TTC549 (cell line): ENCODE data around the gene ENSA.
"Not testable (repeated sequence)": the region's sequence is repeated elsewhere in the genome, so short reads cannot be mapped to it uniquely, and the experiment has no call there.

ENCODE experiments used
- FAIRE-seq: peaks from 2 replicates; lab custom pipeline; 2012; peaks lifted over from hg19 to GRCh38; lab: Jason Lieb, UNC

The ENSA gene

DNA sequence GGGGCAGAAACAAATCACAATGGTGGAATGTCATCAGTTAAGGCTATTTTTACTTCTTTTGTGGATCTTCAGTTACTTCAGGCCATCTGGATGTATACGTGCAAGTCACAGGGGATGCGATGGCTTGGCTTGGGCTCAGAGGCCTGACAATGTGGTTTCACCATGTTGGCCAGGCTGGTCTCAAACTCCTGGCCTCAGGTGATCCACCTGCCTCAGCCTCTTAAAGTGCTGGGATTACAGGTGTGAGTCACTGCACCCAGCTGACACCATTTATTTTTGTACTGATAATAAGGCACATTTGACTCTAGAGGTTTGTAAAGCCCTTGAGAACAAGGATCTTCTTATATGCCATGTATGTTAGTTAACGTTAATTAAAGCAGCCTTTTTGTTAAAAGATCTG lies 48.4 kb downstream of the ENSA start:
- FAIRE-seq: not testable (repeated sequence)

DNA sequence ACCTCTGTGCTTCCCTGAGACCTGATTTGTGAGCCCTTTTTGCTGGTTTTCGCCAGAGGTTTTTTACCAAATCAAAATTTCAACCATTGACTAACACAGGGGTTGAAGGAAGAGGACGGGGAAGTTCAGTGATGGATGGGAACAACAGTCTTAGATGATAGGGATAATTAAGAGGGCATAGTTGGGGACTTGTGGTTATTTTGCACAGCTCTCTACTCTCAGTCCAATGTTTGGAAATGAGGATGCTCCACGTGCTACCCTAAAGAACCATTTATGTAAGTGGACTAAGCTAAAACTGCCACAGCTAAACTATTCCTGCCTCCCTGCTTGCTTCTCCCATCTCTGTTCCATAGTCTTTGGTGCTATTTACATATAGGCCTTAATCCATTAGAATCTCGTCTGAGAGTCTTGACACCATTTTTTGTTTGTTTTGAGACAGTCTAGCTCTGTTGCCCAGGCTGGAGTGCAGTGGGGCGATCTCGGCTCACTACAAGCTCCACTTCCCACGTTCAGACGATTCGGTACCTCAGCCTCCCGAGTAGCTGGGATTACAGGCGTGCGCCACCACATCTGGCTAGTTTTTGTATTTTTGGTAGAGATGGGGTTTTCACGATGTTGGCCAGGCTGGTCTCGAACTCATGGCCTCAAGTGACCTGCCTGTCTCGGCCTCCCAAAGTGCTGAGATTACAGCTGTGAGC lies 49.3 kb downstream of the ENSA start:
- no peak for FAIRE-seq

DNA sequence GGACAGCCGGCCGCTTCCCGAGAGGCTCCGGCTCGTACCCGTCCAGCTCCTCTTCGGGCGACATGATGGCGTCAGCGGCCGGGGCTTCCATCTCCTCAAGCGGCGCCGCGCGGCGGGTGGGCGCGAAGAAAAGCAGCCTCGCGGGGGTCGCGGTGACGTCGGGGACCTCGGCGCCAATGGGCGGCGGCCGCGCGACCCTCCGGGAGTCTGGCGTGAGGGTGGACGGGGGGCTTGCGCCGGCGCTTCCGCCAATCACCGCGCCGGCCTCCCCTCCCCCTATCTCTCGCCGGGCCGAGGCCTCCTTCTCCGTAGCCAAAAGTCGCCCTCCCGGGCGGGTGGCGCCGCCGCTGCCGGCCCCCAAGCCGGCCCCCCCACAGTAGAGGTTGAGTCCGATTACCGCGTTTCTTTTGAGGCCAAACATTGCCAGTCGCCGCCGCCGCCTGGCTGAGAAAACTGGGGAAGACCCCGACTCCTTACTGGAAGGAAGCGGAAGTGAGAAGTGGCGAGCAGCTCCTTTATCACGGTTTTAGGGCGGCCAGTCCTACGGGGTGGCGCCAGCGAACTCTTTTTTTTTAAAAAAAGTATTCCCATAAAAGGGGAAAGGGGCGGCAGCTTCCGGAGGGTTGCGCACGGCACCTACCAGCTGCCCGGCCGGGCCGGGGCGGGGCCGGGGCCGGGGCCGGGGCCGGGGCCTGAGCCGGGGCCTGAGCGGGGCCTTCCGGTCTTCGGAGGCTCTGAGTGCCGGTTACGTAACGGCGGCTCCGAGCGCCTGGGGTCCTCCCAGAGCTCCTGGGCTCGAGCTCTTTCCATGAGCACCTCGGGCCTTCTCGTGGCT lies 50.1 kb downstream of the ENSA start, which contains the start of gene MCL1:
Gene MCL1 (minus strand): TSS at position 501 of the 835 bp plus-strand sequence. CDS start 80 bp downstream, at position 421.
- FAIRE-seq: no peak

DNA sequence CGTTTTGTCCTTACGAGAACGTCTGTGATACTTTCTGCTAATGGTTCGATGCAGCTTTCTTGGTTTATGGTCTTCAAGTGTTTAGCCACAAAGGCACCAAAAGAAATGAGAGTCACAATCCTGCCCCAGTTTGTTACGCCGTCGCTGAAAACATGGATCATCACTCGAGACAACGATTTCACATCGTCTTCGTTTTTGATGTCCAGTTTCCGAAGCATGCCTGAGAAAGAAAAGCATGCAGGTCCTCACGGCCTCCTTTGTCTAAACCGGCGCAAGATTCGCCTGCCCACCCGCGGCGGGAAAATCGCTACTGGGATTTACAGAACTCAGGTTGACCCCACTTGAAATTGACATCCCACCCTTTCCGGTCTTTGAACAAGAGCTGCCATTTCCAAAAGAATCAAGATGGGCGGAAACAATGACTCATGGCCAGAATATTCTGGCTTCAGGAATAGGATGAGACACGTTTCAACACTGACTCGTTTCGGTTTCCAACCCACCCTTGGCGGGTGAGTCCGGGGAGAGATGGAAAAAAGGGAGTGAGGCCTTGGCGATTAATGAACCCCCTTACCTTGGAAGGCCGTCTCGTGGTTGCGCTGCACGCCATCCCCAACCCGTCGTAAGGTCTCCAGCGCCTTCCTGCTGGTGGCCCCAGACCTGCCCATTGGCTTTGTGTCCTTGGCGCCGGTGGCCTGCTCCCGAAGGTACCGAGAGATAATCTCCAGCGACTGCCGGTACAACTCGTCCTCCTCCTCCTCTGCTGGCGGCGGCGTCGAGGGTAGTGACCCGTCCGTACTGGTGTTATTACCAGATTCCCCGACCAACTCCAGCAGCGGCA lies 50.9 kb downstream of the ENSA start:
- no peak for FAIRE-seq

DNA sequence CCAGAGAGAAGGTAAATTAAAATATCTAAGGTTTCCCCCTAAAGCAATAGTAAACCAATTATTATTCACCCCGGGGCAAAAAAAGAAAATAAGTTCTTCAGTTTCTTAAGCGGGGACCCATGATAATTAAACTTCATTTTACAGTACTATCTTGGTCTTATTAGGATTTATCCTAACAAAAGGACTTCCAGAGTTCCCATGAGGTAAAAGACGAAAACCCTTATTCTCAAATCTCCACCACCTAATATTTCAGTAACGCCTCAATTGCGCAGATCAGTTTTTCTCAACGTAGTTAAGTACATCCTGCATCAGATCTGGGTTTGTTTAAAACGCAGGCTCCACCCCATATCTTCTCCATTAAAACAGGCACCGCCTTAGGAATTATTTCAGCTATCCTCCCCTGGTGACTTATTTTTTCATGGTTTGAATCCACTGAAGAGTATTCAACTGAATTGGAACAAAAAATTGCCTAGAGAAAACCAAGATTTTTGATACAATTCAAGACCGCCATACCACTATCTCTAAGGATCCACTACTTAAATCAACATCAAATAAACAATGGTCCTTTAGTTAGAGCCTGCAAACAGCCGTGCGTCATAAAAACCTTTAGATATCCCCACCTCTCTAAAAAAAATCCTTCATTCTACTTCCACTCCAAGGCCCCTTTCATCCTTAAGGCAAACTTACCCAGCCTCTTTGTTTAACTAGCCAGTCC lies 51.7 kb downstream of the ENSA start:
- no peak for FAIRE-seq

DNA sequence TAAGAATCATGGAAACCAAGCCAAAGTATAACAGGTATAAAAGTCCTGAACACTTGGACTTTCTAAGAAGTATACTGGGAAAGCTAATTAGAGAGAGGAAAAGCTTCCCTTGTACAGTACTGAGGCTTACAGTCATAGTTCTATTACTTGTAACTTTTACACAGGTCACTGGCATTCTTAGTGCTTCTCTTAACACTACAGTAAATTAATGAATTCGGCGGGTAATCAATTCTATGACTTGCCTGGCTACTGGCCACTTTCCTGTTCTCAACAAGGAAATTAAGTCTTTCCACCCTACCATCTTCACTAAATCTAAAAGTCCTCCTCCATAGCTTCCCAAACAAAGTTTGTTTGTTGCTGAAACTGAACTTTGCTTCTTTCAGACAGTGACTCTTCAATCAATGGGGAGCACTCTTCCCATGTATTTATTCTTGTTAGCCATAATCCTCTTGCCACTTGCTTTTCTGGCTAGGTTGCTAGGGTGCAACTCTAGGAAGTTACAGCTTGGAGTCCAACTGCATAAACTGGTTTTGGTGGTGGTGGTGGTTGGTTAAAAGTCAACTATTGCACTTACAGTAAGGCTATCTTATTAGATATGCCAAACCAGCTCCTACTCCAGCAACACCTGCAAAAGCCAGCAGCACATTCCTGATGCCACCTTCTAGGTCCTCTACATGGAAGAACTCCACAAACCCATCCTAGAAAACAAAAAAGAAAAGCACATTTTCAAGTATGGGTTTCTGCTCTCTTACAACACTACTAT lies 52.4 kb downstream of the ENSA start:
- no peak for FAIRE-seq

DNA sequence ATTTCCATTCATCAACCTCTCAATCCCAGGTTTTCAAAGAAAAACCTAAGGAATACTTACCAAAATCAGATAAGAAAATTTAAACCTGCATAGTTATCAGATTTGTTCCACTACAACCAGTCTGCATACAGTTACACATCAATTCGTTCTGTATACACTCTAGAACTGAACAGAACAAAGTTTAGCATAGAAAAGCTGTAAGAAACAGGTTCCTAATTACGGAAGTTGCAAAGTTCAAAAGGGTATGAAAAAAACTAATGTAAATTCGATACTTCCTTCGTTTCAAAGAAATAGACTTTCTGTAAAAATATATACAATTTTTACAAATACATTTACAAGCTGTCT lies 53.1 kb downstream of the ENSA start:
- FAIRE-seq: no peak

DNA sequence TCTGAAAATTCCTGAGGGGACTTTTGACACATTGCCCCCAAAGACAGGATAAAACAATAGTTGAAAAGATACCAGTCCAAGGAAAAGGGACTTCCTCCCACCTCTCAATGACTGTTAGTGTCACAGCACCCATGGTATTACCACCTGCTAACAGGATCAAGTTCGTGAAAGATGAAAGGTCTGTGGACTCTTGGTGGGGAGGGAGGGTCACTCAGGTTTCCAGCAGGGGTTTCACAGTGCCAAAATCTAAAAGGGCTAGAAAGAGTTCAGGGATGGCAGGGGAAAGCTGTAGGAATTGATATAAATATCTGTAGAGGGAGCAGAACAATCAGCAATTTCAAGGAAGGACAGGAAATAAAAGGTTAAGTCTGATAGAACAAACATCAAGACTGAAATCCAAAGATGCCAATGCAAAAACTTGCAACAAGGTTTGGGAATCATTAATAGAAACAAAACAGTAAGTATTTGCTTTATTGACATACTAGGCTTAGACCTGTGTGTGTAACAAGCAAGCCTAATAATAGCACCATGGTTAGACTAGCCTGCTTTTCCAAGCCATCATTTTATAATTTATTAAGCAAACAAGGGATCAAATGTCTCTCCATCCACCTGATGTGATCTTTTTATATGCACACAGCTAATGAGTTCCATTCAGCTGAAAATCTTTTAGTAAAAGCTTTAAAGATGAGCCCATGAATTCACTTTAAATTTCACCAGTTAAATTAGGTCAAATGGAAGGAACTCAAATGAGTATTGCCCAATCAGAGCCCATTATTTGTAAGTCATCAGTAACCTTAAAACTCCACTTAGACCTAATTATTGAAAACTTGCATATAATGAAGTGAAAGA lies 53.7 kb downstream of the ENSA start:
- no peak for FAIRE-seq

DNA sequence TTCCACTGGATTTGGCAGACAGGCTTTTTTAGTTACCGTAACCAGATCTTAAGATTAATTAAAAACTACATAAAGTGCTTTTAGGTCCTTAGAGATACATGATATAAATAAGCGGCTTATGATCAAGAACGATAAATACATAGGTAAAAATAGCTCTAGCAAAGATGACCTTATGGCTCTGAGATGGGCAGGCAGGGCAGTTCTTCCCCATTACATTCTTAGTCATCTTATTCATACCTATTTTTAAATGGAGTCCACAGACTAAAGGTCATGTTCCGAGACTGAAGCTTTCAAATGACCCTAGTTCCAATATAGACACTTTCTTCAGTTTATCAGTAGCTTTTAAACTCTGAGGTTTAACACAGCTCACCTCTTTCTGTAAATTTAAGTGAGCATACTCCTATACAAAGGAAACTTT lies 54.3 kb downstream of the ENSA start:
- FAIRE-seq: no peak

DNA sequence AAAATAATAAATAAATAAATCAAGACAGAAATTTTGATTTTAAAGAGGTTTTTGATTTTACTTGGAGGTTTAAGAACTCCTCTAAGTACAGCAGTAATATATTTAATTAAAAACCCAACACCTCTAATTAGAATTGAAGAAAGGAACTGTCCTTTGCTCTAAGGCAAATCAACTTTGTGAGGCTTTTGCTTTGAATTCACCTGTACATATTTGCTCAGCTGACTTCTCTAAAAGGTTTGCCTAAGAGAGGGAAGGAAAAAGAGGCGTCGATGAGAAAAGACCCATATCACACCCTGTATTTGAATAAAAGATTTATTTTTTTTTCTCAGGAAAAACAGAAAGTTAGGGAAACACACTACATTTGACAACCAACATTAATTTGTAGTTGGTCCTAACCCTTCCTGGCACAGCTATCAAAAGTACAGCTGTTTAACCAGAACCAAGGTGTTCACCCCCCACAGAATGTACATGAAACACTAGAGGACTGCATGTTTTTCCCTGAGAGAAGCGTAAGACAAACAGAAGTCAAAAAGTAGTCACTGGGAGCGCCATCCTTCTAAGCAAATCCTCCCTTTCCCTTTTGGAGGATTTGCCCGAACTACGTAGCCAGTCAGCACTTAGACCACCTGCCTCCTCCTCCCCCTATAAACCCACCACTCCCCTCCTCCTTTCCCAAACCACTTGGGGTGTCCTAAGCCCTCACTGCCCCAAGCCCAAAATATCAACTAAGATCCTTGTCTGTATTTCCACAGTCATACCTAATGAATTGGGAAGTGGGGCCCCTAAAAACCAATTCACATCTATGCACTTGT lies 54.9 kb downstream of the ENSA start:
- FAIRE-seq: no peak

DNA sequence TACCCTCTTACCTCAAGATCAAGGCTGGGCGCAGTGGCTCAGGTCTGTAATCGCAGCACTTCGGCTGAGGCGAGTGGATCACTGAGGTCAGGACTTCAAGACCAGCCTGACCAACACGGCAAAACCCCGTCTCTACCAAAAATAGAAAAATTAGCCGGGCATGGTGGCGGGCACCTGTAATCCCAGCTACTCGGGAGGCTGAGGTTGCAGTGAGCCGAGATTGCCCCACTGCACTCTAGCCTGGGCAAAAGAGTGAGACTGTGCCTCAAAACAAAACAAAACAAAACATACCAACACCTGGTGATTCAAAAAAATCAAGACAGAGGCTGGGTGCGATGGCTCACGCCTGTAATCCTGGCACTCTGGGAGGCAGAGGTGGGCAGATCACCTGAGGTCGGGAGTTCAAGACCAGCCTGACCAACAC lies 55.8 kb downstream of the ENSA start:
- not testable (repeated sequence) for FAIRE-seq

DNA sequence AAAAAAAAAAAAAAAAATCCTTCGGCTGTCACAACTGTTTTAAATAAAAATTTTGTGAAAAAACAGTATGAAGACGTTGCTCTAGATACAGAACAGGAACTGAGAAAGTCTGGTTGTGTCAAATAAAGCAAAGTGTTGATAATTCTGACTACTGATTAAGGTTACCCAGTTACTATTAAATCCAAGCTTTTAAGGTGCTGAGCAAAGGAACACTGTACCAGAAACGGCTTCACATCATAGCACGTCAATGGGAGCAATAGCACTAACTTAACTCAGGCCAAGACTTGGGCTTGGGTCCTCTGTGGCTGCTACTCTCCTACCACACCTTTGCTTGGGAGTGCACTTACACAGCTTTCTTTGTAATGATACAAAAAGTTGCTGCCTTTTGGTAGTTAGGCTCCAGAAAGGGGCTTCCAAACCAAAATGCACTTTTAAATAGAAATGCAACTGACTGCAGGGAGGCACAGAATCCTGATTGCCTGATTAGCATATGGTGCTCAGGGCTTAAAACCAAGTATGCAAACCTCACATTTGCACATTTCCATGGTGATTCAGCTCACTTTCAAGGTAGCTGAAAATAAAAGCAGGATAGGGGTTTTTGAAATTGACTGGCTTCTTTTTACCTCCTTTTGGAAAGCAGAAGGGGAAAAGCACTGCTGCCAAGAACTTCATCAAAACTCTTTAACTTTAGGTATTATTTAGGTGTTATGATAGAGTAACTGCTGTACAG lies 56.3 kb downstream of the ENSA start:
- no peak for FAIRE-seq
